GM19324 (cell line): ENCODE results near the gene UFM1.
"Not testable (repeated sequence)": the region's sequence is repeated elsewhere in the genome, so short reads cannot be mapped to it uniquely, and the experiment has no call there.

Source experiments
- ATAC-seq: cut with Tn5 transposase; IDR thresholded peaks from one replicate; pipeline ENCODE4 v1.9.1; 2021; ENCODE audit warnings: mild to moderate bottlenecking, moderate library complexity; ENCODE audit not compliant: unreplicated experiment, low FRiP score

The UFM1 gene

DNA sequence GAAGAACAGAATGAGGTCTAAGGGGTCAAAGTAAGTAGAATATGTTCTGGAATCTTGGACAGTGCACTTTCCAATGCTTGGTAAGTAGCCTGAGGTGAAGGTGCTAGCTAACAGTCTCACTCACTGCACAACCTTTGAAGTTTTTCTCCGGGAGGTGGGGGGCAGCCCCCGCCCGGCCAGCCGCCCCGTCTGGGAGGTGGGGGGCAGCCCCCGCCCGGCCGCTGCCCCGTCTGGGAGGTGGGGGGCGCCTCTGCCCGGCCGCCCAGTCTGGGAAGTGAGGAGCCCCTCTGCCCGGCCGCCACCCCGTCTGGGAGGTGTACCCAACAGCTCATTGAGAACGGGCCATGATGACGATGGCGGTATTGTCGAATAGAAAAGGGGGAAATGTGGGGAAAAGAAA, 14.1 kb downstream of the UFM1 start:
- ATAC-seq, result not testable (repeated sequence)

DNA sequence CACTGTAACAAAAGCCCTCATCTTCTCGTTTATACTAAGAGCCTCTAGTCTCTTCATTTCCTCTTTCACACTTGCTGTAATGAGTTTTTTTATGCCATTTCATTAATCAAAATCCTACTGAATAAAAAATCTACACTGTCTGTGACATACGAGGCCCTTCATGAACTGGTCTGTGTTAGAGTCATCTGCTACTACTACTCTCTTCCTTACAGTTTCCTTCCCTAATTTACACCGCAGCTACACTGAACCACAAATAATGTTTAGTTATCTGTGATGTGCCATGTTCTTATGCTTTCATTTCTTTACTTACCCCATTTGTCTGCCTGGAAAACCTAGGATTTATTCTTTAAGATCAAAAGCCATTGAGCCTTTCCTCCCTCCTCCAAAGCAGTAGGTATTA, 16.0 kb downstream of the UFM1 start:
- ATAC-seq, result no peak

DNA sequence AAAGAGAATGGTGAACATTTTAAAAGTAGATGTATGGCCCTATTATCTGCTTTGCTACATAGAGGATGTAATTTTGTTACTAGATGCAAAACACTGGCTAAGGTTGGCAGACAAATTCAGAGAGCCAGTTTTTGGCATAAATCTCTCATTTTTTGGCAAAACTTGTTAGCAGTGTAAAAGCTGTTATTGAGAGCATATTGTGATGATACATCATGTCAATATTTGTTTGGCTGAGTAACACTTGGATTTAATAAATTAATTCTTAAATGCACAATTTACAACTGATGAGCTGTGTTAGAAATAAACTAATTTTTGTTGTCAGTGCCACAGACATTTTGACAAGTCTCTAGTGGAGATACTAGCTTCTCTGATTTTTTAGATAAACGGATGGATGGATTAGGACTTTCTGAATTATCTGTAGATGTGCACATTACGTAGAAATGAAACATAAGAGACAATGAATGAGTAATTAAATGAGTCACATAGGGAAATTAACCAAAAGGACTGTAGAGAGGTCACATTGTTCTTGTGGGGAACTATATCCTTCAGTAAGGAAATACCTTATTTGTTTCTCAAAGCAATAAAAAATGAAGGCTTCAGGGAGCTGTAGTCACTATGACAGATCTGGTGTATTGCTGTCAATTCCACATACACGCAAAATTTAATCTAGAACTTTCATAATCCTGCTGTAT, 17.4 kb downstream of the UFM1 start:
- ATAC-seq, result no peak

DNA sequence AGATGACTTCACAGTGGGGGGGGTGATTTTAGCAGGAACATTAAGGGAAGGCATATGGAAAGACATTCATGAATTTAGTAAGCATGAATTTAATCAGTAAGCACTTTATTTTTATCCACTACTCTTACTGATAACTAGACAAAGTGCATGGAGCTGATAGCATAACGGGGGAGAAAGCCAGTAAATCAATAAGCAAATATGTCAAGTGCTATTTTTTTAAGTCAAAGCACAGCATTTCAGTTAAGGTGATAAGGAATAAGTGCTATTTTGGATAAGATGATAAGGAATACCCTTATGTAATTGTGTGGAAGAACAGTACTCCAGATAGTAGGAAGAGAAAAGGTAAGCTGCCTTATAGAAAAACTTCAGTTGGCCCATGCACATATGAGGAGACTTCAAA, 19.4 kb downstream of the UFM1 start:
- no peak for ATAC-seq

DNA sequence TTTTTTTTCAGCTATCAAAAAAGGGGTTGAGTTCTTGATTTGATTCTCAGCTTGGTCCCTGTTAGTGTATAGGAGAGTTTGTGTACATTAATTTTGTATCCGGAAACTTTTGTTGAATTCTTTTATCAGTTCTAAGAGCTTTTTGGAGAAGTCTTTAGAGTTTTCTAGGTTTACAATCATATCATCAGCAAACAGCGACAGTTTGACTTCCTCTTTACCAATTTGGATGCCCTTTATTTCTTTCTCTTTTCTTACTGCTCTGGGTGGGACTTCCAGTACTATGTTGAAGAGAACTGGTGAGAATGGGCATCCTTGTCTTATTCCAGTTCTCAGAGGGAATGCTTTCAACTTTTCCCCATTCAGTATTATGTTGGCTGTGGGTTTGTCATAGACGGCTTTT, 20.4 kb downstream of the UFM1 start:
- not testable (repeated sequence) for ATAC-seq

DNA sequence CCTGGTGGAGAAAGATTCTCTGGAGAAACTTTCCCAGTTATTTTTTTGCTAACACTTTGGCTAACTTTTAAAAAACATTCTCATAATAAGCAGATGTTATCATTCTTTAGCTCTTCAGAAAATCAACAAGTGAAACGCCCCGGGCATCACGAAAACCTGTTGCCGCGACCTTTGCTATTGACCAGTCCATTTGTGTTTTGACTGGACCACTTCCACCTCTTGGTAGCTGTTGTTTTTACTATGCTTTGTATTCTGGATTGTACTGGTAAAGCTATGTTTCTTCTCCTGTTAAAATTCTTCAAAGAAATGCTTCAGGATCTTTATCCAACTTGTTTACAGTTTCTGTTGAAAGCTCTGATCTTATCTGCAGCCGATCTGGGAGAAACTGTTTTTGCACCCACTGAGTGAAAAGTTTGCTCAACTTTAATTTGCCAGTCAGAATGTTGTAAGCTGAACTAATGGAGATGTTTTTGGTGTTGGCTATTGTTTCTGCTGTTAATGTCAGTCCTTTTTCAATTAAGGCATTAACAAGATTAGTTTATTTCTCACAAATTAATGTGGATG, 23.3 kb downstream of the UFM1 start:
- ATAC-seq, result no peak

DNA sequence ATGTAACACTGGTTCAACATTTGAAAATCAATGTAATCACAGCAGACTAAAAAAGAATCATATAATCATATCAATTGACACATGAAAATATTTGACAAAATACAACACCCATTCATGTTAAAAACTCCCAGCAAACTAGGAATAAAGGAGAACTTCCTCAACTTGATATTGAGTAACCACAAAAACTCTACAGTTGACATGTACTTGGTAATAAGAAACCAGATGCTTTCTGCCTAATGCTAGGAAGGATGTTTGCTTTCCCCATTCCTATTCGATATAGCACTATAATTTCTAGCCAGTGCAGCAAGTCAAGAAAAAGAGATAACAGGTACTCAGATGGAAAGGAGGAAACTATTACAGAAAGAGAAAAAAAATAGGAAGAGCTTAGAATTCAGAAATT, 26.9 kb downstream of the UFM1 start:
- no peak for ATAC-seq

DNA sequence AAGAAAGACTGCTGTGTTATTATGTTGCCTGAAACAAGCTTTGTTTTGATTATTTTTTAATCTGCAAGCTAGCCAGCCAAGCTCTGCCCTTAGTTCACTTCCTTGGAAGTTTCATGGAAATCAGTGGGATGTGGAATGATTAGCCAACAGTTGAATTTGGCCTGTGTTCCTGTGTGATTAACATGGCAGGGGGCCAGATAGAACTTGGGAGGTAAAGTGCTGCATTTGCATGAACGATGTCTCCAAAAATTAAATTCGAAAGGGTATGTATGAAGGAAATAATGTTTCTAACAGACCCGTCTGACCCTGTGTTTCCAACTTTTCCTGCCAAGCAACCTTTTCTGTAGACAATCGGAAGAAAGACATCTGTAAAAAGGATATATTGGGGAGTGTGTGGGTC, 32.2 kb downstream of the UFM1 start:
- no peak for ATAC-seq

DNA sequence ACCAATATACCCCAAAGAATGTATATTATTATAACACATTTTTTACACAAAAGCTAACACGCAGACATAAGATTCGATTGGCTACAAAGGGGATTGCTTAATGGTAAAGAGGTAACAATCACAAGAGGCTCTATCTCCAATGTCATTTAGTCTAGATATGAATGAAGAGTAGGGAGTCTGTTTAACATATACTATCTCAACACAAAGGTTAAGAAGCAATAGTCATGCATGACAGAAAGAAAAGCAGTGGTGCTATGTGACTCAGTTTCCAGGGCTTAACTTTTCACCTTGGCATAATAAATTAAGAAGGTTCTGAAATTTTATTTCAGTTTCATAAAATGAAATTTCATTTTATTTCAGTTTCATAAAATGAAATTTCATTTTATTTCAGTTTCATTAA, 33.3 kb downstream of the UFM1 start:
- ATAC-seq, result no peak

DNA sequence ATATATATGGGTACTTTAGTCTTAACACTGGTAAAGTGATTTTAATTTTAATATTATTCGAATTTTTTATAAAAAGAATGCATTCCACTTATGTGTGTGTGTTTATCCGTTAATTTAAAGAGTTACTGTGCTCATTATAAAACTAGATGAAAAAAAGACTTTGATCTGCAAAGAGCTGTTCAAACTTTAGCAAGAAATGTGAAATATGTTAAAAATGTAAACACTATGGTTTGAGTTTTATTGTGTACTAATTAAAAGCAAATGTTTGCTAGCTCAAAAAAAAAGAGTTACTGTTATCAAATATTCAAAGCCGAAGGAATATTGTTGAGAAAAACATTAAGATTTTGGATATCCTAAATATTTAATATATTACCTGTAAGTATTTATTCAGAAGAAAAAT, 34.5 kb downstream of the UFM1 start:
- ATAC-seq, result no peak

DNA sequence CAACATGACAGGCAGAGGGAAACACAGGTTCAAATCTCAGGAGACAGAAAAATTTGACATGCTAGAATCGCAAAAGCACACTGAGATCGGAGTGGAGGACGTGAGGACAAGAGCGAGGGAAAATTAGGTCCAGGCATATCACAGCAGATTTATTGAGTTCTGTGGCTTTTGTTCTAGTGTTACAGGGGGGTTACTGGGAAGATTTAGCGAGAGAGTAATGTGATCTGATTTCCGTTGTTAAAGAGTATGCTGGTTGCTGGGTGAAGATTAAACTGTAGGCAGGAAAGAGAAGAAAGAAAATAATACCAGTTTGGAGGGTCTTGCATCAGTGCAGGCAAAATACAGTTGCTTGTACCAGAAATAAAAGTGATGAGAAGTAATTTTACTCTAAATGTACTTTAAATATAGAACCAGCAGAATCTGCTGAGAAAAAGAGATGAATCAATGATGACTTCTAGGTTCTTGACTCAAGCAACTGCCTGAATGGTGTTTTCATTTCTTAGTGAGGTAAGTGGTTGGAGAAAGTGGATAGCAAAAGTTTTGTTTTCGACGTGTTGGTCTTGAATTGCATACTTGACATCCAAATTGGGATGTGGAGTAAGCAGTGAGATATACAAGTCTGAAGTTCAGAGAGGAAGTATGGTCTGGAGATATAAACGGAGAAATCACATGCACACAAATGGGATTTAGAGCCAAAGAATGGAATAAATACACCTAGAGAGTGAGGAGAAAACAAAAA, 35.7 kb downstream of the UFM1 start:
- ATAC-seq, result no peak

DNA sequence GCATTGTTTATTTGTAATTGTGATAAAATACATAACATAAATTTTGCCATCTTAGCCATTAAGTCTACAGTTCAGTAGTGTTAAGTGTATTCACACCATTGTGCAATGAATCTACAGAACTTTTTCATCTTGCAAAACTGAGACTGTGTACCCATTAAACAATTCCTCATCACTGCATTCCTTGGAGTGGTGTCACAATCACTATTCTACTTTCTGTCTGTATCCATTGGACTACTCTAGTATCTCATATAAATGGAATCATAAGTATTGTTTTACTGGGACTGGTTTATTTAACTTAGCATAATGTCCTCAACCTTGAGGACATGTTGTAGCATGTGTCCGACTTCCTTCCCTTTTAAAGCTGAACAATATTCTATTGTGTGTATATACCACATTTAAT, 36.8 kb downstream of the UFM1 start:
- ATAC-seq, result no peak

DNA sequence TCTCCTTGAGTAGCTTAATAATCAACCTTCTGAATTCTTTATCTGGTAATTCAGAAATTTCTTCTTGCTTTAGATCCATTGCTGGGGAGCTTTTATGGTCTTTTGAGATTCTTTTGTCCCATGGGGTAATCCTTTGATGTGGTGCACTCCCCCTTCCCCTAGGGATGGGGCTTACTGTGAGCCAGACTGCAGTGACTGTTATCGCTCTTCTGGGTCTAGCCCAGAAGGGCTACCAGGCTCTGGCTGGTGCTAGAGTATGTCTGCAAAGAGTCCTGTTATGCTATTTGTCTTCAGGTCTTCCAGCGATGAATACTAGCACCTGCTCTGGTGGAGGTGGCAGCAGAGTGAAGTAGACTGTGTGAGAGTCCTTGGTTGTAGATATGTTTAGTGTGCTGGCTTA, 41.7 kb downstream of the UFM1 start:
- no peak for ATAC-seq

DNA sequence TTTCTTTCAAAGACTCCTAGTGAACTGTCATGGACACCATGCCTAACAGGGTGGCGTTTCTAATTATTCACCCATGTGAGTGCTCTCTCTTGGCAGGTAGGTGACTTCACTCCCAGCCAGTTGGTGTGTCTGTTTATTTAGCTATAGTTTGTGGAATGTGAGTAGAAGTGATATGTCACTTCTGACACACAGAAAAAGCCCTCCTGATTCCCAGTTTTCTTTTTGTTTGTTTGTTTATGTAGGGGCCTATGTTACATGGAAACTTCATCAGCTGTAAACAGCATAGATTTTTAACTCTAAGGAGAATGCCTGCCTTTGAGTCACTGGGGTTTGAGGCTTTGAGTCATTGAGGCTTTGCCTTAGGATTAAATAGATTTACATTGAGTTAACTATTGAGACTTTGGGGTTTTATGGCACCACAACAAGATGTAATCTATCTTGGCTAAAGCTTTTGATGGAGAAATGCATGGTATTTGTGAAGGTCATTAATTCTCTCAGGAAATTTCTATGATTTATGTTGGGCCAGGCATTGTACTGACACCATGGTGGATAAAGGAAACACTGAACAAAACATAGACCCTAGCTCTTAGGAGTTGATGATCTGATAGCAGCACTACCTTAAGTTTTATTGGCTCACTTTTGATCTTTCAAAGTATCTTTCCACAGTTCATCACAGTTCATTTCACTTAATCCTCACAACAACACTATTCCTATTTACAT, 45.3 kb downstream of the UFM1 start:
- no peak for ATAC-seq

DNA sequence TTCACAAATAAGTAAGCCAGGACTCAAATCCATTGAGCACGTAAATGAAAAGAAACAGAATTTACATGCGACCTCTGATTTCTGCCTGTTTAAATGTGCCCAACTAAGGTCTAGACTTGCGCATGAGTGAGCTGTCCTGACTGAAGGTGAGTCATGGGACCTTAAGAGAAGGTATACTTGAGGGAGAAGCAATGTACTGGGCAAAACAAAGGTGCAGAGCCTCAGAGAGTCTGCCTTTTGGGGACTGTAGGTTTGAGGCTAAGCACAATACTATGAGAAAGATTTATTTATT, 45.8 kb downstream of the UFM1 start:
- ATAC-seq, result no peak

DNA sequence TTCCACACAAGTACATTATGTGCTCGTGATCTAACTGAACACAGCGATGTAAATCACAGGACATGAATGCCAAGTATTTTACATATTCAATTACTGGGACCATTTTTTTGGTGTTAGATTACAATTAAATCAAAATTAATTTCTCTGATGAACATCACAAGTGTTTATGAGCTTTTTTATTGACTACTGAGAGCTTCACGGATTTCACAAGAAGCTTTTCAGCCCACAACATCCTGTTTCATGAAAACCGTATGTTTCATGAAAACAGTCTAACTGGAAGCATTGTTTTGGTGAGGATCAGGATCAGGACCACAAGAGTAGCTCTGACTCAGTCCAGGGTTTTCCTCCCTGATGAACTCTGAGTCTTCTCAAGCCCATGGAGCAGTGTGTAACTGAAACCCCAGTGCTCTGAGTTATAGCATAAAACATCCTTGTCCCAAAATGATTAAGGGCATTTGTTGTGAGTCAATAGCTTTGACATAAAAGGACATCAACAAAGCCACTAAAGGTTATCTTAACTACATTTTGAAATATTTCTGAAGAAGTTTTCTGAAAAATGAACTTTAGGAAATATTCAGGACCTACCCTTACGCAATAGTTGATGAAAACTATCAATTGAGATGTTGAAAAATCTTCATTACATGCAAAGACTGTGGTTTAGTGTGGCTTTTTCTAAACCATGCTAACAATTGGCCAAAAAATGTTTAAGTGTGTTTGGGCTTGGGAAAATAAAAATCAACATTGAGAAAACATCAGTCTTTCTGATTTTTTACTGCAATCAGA, 49.3 kb downstream of the UFM1 start:
- no peak for ATAC-seq

DNA sequence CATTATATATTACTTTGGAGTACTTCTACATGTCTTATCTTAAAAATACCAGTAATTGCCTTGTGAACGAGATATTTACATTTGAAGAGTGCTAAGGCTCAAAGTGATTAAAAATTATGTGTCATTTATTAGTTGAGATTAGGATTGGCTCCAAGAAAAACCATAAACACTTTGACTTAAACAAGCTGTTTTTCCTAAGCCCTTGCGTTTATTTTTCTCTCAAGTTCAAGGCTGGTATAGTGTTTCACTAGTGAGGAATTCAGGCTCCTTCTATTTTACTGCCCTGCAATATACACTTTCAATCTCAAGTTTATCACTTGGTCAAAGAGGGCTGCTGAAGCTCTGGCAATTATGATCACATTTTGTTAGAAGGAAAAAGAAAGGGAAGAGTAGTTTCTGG, 49.9 kb downstream of the UFM1 start:
- ATAC-seq, result no peak

DNA sequence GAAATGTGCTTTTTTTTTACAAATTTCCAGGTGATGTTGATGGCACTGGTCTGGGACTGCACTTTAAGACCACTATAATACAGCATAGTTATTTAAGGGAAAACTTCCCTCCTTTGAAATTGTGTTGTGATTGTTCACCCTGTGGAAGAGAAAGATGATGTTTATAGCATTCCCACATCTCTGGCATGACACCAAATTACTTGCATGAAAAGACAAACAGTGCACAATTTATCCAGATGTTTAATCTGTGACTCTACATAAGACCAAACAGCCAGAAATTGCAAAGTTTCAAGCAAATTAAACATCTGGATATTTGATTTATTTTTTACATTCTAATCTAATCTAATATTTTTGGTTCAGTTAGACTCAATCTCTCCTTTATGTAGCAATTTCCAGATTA, 51.6 kb downstream of the UFM1 start:
- no peak for ATAC-seq

DNA sequence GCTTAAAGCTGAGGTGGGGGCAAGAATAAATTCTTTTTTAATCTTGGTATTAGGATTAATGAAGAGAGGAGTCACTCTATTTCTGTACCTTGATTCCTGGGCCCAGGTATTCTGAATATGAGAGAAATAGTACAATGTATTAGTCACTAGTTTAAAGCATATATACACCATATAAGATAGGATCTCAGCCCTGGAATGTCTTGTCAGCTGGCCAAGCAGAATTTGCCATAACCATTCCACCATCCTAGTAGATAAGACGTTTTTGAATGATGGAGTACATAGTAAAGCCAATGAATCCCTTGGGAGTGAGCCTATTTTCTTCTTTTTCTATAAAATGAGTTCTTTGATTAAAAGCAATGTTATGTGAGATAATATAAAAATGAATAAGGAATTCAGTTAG, 55.6 kb downstream of the UFM1 start:
- ATAC-seq, result no peak

DNA sequence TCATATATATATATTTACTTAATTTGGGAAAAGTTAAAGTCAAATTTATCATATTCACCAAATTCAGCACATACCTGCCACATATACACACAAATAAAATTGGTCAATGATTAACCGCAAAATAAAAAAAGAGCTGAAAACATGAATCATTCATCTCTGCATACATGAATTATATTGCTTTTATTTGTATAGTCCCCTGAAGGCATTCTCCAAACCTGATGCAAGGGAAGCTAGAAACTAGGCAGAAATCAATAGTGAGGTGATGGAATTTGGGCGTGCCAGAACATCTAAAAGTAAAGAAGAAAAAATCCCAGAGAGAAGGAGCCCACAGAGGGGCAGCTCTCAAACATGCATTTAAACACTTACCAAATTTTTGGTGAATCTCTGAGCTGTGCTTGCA, 60.1 kb downstream of the UFM1 start:
- ATAC-seq, result no peak

DNA sequence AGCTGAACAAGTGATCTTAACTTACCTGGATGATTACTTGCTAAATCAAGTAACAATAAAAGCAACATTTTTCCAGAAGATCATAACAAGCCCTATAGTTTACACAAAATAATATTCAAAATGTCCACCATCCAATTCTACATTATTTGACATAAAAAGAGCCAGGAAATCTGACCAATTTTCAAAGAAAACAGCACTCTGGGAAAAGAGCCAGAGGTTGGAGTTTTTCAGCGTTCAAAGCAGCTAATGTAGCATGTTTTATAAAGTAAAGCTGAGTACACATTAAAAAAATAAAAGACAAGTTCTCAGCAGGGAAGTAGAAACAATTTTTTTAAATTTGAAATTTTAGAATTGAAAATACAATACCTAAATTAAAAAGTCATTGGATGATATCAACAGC, 62.6 kb downstream of the UFM1 start:
- ATAC-seq, result no peak
